D341Med (cell line): ENCODE measurements around the gene CDH22.

Experiments used
- DNase-seq: peaks from one replicate; pipeline ENCODE4 v3.0.0; 2012; ENCODE audit warnings: low spot score

The CDH22 gene

DNA sequence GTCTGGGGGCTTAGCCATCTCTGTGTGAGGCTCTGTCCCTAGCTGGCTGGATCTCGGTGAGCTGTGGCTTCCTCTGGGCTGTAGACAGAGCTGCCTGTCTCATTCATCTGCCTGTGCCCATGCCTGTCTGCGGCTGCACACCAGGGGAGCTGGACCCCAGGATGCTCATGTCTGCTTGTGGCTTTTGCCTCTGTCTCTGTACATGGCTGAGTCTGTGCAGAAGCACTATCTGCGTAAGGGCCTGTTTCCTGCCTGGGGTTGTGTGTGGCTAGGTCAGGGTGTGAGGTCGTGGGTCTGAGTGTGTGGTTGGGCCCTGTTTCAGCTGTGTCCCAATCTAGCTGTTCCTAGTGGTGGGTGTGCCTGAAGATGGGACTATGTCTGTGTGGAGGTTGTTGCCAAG is 68.2 kb downstream of the CDH22 start:
- no peak for DNase-seq

DNA sequence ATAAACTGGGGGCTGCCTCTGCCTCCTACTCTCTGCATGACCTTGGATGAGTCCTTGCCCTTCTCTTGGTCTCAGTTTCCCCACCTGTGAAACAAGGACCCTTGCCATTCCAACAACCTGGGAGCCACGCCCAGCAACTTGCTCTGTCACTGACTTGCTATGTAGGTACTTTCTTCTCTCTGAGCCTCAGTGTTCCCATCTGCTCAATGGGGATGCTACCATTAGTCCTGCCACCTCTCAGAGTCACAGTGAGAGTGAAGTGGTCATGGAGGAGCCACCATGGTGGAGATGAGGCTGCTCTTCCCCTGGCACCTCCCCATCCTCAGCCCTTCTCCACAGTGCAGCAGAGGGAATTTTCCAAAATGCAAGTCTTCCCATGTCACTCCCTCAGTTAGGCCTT is 70.6 kb downstream of the CDH22 start:
- no peak for DNase-seq

DNA sequence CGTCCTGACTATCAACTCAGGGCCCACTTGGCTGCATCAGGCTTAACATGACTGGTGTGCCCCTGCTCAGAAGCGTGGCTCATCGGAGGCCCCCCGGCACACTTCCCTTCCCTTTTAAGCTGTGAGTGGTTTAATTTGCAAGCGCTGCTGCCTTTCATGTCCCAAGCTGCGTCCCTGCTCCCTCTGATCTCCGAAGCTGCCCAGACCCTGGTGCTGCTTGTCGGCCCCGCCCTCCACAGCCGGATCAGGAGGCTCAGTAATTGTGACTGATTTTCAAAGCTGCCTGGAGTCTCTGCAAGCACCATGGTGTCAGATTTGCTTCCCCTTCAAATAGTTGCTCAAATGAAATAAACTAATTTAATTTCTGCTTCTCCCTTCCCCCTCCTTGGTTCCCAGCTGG is 71.1 kb downstream of the CDH22 start:
- no peak for DNase-seq

DNA sequence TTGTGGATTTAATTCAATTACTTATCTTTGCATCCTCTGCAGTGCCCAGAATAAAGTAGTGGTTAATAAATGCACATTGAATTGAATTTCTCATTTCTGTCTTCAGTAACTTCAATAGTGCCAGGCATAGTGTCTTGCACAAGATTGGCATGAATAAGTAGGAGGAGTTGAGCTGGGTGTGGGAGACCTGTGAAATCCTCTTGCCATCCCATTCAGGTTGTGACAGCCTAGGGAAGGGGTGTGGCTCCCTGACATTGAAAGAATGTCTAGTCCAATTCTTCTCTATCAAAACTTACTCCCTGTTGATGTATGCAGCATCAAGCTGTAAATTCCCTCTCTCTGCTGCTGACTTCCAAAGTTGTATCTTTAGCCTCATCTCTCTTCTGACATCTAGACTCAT is 73.2 kb downstream of the CDH22 start:
- DNase-seq = no peak

DNA sequence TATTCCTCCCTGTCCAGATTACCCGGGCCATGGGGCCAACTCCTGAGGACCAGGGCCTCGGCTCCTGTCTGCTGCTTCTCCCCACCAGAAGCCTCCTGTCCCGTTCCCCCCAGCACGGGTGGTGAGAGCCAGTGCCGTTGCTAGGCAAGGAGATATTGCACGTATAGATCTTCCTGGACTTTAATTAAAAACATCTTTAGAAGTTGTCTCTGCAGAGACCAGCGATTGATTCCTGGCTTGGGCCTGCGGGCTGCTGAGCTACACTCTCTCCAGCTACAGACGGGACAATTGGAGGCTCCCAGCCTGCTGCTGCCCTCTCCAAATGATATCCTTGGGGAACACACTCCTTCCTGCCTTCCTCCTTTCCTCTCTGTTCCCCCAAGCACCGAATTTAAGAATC is 74.6 kb downstream of the CDH22 start:
- DNase-seq = no peak

DNA sequence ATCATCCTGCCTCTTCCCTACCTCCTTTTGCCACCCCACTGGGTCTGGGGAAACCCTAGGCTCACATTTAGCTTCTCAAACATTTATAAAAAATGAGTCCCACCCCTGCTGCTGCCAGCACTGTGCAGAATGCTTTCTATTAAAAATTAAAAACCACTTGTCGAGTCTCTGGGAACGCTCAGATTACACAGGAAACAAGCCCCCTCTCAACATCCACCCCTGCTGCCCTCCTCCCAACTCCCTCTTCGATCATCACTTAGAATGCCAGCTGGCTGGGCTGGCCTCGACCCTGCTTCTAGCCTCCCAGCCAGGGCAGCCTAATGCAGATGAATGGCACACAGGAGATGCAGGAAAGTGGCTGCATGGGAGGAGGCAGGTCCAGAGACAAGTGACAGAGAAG is 75.8 kb downstream of the CDH22 start:
- no peak for DNase-seq

DNA sequence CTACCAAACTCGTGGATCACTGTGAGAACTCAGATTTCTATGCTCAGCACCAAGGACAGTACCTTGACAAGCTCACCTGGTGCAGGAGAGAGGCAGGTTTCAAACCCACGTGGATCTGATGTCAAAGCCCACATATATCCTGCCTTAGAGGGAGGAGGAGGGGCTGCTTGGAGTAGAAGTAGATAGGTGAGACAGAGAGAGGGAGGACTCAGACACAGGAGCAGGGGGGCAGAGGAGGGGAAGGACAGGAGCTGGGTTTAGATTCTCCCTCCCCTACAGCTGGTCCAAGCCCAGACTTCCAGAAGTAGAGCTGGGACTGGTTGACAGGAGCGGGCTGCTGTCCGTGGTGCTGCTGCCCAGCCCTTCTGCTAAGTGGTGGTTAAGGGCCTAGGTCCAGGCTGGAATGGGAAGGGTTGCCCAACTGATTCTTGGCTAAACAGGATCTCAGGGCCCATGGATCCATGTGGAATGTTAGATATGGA is 77.5 kb downstream of the CDH22 start:
- DNase-seq = no peak

DNA sequence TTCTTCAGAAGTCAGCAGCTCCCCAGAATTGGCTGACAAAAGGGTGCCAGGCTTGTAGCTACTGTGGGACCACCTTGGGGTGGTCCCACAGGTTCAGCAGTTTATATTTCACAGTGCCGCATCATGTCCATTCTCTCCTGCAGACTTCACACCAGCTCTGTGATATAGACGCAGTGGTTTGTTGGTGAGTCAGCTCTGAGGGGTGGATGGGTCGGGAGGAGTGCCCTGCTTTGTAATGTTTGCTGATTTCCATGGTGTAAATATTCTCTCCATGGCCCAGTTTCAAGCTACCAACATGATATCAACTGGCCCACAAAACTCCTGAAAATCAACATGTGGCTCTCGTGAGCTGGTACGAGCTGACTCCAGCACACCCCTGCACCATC is 78.2 kb downstream of the CDH22 start:
- no peak for DNase-seq

DNA sequence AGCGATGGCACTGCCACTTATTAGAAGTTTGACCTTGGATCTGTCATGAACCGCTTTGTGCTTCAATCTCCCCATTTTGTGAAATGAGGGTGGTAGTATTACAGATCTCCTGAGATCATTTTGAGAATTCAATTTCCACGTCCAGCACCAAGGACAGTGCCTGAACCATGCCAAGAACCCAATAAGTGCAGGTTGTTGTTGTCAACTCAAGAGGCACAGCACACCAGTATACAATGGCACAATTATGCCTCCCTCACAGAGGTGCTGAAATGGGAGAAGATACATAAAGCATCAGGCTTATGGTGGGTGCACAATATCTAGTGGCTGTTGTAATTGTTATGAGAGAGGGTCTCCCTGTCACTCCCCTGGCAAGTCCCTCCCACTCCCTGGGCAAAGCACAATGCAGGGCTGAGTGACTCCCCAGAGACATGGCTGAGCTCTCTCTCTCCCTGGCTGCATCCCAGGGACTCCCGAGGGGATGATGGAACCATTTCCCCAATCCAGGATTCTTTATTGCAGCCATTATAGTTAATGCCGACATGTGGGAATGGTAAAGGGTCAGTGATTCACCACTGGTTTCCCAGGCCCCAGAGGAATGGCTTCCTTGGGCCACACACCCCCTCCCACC is 78.7 kb downstream of the CDH22 start:
- no peak for DNase-seq

DNA sequence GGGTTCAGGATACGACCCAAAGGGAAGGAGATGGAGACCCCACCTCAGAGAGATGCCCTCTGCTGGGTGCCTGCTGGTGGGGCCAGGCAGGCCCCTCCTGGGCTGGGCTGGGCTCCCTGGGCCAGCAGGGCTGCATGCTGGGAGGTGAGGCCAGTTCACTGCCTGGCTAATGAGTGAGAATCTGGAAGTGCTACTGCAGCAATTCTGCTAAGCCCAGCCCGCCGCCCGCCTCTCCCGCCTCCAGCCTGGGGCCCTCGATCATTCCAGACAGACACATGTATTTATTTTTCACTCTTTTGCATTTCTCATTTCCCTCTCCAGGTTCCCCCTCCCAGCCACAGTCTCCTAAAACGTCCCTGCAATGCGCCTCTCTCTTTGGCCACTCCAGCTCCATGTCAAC is 79.6 kb downstream of the CDH22 start:
- DNase-seq = no peak

DNA sequence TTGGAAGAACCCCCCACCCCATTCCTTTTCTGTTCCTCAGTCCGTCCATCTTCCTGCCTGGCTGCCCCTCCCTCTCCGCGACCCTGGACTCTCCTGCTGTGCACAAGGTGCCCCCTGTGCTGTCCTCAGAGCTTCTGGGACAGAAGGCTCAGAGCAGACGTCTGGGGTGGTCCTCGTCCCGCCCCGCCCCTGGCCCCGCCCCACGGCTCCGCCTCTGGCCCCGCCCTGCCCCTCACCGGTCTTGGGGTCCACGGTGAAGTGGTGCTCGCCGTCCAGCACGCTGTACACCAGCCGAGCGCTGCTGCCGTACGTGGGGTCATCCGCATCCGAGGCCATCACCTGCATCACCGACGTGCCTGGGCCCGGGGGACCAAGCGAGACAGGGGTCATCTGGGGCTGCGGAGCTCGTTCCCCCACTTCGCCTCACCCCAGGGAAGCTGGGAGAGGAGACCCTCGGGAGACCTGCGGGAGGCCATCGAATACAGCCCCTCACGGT is 81.0 kb downstream of the CDH22 start:
- DNase-seq = no peak

DNA sequence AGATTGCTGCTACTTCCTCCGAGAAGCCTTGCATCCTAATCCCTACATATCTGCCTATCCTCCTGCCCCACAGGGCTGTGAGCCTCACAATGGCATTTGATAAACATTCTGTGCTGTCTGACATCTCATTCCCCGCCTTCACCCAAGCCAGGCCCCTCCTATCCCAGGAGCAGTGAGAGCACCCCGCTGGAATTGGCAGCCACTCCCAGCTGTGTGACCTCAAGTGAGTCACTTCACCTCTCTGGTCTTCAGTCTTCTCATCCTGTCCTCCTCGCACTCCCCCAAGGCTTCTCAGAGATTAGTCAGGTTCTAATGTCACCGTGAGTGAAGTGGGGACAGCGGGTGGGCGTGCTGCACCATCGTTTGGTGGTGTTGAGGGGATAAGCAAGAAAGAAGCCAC is 81.7 kb downstream of the CDH22 start:
- DNase-seq = no peak

DNA sequence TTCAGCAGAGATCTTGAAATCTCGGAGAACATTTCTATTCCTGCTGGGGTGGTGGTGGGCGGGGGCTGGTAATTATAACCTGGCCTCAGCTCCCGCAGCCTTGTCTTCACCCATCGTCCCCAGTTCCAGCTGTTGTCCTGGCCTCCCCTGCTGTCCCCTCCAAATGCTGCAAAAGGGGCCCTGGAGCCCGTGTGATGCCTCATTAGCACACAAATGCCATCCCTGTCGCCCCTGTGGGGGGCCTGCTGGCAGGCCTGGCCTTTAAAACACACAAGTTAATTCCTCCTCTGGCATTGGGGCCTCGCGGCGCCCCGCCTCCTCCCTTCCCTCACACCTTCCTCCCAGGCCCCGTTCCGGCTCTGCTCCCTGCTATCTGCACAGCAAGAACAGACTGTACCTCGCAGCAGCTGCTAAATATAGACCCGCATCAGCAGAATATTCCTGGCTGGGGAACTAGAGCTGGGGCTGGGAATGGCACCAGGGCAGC is 85.7 kb downstream of the CDH22 start:
- DNase-seq = no peak

DNA sequence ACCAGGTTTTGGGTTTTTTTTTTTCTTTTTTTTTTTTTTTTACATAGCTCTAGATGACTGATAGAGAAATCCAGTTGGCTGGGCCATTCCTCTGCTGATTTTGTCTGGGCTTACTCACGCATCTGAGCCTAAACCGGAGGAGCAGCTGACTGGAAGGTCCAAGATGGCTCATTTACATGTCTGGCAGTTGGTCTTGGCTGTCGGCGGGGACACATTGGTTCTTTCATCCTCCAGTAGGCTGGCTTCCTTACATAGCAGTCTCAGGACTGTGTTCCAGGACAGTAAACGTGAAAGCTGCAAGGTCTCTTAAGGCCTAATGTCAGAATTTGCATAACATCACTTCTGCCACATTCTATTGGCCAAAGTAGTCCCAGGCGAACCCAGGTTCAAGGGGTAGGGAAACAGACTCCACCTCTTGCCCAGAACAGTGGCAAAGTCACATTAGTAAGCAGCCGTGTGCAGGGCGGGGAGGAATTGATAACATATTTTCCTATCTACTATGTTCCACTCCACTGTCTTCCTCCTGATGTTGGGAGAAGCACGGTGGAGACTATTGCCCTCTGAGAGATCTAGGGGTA is 87.0 kb downstream of the CDH22 start:
- no peak for DNase-seq

DNA sequence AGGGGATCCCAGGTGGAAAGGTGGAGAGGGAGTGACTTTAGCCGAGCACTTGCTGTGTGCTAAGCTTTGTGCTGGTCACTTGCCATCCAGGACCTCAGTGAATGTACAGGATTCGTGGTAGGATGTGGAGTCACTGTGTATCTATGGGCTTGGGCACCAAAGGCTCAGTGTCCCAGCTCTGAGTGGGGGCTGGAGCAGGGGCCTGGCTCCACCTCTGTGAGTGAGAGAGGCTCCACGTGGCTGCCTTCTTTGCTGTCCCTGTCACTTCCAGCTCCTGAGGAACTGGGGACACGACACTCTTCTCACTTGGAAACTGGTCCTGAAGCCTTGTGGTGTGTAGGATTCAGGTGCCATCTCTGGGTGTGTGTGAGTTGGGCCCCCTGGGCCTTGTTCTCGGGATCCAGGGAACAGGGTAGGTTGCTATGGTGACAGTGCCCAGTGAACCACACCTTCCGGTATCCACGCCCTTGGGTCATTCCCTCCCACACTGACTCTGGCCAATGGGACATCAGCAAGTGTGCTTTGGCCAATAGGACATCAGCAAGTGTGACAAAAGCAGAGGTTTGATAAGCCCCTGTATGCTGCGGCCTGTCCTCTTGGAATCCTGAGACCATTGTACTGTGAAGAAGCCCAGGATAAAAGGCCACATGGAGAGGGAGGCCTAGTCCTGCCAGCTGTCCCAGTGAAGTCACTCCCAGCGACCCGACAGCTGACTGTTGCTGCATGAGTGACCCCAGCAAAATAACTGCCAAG is 87.7 kb downstream of the CDH22 start:
- no peak for DNase-seq

DNA sequence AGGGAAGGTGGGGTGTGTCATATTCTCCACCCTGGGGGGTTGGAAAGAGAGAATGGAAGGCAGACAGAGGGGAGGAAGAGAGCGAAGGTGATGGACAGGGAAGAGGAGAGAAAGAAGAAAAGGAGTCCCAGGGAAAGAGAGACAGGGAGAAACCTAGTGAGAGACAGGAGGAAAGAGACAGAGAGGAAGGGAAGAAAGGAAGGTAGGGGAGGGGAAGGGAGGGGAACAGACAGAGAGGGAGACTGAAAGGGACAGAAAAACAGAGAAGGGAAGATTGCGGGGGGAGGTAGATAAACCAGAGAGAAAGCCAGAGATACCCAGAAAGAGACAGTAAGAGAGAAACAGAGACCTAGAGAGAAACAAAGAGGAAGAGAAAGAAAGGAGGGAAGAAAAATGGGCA is 88.4 kb downstream of the CDH22 start:
- DNase-seq = no peak

DNA sequence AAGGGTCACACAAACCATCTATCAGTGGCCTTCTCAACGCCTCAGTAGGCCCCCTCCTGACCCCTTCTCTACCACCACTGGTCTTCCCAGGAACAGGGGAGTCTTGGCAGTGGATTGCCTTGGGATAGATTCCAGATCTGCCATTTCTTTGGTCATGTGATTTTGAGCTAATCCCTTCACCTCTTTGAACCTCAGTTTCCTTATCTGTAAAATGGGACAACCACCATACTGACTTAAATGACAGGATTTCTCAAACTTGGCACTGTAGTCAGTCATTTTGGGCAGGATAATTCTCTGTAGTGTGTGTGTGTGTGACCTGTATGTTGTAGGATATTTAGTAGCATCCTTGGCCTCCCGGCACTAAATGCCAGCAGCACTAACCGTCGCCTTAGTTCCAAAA is 89.1 kb downstream of the CDH22 start:
- no peak for DNase-seq

DNA sequence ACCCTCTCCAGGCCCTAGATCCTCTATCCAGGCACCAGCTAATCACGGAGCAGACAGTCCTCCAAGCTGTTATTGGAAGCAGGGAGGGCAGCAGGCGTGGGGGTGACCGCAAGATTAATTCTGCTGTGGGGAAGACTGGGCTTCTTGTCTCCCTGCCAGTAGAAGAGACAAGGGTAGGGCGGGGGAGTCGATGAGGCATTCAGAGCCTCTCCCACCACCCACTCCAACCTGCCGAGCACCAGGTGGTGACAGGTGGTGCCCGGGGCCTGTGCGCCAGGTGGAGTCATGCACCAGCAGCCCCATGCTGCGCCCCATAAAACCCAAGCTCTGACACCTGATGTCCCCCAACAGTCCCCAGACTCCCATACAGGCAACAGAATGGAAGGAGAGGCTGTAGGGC is 89.6 kb downstream of the CDH22 start:
- no peak for DNase-seq

DNA sequence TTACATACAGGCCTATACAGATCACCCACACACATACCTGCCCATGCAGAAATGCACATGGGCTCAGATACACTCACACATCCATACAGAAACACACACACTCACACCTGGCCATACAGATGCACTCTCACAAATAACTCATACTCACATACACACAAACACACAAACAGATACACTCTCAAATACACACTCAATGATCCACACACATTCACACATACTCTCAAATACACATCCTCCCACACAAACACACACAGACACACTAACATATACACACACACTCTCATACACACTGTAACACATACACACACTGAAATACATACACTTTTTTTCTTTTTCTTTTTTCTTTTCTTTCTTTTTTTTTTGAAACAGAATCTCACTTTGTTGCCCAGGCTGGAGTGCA is 90.7 kb downstream of the CDH22 start:
- DNase-seq = no peak

DNA sequence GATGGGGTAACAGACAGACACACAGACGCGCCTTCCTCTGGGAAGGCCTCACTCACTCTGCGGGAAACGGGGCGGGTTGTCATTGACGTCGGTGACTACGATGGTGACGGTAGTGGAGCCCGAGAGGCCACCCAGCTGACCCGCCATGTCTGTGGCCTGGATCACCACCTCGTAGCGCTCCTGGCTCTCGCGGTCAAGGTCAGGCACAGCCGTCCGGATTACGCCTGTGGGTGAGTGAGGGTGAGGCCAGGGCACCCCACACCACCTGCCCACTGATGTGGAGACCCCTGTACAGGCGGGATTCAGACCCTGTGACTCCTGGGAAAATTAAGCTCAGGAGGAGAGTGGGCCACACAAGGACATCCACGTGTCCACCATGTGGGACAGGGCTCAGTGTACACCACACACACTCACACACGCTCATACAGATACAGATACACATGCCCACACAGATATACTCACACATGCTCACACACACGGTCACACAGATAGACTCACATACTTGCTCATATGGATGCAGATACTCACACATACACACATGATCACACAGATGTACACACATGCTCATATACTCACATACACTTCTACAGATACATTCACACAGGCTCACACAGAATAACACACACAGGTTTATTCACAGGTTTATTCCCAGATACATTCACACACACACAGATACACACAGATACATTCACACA is 91.4 kb downstream of the CDH22 start:
- DNase-seq = no peak

DNA sequence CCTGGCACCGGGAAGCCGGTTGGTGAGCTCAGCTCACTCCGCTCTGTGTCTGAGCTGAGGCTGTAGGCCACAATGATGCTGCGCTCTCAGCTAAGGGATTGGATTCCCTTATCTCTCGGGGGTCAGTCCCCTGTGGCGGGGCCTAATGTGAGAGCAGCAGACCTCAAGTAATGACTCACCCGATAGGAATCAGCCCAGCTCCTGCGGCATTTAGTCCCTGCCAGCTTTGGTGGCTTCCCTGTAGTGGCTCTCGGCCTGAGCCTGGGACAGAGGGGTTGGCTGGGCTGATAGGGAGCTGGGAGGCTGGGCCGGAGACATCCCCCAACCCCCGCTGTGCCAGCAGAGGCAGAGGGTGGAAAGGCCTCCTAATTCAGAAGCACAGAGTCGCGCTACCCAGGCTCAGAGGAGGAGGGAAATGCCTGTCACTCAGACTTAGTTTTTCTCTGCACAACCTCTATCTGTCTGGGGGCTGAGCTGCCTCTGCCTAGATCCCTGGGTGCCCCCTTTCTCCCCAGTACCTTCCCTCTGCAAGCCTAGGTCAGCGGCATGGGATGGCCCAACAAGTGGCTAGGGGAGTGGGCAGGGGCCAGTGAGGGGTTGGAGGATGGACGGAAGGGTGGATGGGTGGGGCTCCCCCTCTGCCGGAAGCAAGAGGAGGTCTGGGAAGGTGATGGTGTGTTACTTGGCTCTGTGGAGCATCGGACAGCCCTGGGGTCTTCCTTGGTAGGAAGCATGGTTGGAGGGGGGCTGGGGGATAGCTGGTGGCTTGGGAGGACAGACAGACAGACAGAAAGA is 92.2 kb downstream of the CDH22 start:
- DNase-seq = no peak
